ENCODE data around the gene DPH1.
"Not testable (repeated sequence)": the region's sequence is repeated elsewhere in the genome, so short reads cannot be mapped to it uniquely, and the experiment has no call there.

The DPH1 gene

DNA sequence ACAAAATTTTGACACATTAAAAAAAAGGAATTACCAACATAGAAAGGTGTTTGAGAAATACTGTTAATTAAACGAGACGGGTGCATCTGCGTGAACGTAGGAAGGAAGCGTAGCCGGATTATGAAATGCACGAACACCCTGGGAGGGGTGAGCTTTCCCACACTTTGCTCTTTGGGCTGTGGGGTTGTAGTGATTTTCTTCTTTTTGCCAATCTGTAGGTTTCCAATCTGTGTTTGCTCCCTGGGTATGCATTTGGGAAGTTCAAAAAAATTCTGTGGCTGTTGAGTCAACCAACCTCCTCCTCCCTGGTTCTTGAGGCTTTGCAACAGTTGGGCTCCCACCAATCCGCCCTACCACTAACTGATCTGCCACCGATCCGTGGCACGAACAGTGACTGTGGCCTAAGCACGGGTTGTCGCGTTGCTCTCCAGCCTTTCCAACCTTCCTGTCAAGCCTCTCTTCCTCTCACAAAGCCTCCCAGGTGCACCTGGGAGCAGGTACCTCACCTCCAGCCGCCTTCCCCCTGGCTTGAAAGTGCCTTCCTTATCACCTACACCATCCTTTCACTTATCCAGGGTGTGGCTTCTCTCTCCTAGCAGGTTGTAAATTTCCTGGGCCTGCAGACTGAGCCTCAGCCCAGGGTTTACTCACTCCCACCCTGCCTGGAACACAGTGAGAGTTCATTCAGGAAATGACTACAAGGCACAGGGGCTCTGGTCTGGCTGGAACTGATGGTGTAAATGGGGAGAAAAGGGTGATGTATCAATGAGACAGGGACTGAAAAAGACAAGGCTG is 21.4 kb upstream of the DPH1 start:
- no peak for DNase-seq (ENCODE audit: low spot score)

DNA sequence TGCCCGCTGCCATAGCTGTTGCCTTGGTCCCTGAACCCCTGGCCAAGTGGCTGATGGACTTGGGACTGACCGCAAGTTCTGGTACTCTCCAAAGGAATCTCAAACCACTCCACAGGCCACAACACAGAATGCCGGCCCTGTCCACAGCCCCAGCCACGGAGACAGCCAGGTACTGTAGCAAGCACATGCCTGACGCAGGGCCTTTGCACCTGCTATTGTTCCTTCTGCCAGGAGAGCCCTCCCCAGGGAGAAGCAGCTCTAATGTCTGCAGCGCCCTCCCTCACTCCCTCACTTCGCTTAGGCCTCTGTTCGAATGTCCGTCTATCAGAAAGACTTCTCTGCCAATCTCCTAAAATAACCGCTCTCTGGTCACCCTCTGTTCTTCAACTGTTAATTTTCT is 20.2 kb upstream of the DPH1 start:
- no peak for DNase-seq (ENCODE audit: low spot score)

DNA sequence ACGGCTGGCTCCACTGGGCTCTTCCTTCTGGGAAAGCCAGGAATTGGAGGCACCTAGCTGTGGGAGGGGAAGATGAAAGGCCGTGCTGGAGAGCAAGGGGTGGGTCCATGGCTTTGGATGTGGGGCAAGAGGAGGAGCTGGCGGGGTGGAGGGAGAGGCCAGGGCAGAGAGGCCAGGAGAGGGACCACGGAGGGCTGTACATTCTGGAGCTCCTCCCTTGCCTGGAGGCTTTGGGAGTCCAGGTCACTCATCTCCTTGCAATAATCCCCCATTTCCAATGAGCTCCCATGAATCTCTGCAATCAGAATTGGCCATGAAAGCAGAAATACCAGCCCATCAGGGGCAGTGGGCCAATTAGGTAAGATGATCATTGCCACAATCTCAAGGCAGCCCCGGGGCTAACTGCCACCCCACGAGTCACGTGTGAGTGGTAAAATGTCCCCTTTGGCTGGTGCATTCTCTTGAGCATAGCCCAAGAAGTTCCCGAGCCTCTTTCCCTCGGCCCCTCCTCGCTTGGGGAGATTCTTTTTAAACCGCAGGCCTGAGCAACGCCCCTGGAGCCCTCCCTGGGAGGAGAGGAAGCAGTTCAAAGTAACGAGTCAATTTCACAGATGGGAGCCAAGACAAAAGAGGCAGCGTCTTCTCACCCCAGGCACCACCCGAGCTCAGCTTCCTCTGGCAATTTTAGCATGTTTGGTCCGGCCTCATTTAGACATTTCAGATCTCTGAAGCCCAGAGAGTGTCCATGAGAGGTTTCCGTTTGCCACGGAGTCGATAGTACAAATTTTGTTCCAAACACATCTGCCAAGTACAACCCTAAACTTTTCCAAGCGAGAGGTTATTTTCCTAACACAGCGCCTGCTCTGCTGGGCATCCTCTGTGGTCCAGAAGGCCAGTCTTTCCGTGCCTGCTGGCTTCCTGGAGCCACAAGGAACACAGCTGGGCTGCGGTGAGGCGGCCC is 18.3 kb upstream of the DPH1 start:
- DNase-seq (ENCODE audit: low spot score) = no peak

- no peak for DNase-seq (ENCODE audit: low spot score)
Observed at GRCh38 chr17:2012499-2012898, 17.5 kb upstream of the DPH1 start.

DNA sequence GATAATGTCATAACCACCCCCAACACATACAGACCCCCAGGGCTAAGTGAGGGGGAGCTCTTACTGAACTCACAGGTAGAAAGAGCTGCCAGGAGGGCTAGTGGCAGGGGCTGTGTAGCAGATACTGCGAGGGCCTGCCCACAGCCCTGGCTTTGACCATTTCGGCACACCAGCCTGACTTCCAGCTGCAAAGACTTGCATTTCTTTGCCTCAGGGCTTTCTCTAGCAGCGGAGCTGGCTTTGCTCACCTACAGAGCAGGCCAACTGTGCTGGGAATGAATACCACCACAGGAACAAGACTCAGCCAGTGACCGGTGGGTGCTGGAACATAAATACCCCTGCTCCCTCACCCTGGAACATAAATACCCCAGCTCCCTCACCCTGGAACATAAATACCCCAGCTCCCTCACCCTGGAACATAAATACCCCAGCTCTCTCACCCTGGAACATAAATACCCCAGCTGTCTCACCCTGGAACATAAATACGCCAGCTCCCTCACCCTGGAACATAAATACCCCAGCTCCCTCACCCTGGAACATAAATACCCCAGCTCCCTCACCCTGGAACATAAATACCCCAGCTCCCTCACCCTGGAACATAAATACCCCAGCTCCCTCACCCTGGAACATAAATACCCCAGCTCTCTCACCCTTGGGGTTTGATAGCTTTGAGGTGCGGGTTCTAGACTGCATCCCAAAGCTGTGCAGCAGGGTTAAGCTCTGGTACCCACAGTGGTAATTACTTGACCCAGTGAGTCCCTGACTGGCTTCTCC is 16.5 kb upstream of the DPH1 start:
- DNase-seq (ENCODE audit: low spot score) = not testable (repeated sequence)

- DNase-seq (ENCODE audit: low spot score) = no peak
Observed at GRCh38 chr17:2013994-2014317, 16.0 kb upstream of the DPH1 start.

GRCh38 chr17:2015314-2015713 is 14.6 kb upstream of the DPH1 start:
- DNase-seq (ENCODE audit: low spot score) = no peak

DNA sequence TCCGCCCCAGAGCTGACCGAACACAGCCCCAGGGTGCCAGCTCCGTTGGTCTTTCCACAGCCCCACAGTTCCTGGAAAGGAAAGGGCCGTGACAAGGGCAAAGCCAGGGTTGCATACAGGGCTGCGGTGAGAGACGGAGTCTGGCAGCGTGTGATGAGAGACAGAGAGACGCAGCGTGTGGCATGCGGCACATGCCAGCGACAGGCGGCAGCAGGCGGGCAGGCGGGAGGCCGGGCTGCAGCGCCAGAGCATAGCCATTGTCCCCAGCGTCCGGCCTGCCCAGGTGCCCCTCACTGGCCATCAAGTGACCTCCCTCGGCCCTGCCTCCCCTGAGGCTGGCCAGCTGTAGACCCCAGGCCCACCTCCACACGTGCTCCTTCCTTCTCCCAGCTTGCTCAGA is 13.5 kb upstream of the DPH1 start:
- no peak for DNase-seq (ENCODE audit: low spot score)

DNA sequence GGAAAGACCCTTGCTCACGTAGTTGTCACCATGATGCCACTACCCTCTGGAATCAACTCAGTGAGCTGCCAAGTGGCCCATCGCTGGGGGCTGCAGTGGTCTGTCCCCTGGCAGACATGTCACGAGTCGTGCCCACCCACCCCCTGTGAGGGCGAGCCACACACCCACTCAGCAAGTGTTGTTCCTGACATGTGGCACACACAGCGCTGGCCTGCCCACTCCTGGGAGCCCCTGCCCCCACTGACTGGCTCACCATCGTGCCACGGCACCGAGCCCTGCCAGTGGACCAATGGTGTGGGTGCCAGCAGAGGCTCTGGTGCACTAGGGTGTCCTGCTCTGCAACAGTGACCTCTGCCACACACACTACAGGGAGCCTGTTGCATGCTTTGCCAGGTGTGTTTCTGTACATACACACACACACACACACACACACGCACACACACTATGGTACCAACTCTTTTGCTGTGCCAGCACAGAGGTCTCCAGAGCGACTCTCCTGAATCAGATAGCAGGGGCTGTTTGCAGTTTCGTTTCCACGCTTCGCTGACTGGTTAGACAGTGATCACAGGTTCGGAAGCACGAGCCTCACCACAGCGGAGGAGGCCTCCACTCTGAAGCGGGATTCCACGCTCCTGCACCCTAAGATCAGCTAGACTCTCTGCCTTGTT is 12.5 kb upstream of the DPH1 start:
- no peak for DNase-seq (ENCODE audit: low spot score)

DNA sequence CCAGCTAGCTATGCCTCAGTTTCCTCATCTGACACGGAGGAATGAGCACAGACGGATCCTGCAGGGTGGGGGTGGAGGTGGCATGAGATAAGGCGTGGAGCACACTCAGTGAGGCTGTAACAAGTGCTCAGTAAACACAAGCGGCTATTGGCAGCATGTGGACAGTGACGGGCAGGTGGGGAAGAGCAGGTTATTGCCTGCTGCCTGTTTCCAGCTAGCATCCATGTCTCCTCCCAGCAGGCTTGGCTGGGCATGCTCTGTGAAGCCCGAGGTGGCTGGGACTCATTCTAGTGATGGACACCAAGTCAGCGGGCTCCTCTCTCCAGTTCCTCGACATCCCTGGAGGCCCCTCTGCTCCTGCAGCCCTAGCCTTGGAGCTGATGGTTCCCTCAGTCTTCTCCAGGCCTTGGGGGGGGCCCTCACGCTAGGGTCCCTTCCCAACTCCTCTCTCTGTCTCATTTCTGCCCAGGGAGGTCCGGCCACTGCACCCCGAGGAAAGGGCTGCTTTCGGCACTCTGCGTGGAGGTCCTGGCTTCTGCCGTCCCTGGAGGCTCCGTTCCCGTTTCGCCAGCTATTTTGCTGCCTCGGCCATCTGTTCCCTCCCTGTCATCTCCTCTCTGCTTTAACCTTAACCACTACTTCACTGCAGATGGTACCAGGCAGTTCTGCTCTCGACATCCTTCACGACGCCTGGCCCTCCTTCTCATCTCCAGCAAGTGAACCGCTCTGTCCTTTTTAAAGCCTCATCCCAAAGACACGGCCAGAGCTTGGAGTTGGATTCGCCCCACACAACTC is 11.0 kb upstream of the DPH1 start:
- DNase-seq (ENCODE audit: low spot score) = peak; percentile 77

- no peak for DNase-seq (ENCODE audit: low spot score)
Observed at GRCh38 chr17:2019723-2020122, 10.2 kb upstream of the DPH1 start.

DNA sequence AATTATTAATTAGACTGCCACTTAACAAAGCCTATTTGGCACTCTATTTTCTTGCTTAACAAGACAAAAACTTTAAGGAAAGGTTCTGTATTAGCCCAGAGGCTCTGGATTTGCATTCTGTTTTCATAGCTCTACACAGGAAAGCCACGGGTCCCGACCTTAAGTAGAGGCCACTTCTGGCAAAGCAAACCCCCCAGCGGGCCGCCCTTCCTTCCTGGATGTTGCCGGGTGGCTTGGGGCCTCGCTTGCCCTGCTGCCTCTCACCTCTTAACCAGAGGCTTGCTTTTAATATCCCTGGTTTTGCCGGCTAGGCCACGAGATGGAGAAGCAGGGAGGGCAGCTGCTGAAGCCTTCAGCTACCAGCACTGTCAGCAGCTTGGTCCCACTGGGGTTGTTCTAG is 9.2 kb upstream of the DPH1 start:
- DNase-seq (ENCODE audit: low spot score) = no peak

GRCh38 chr17:2022647-2023240 is 7.2 kb upstream of the DPH1 start:
- no peak for DNase-seq (ENCODE audit: low spot score)

DNA sequence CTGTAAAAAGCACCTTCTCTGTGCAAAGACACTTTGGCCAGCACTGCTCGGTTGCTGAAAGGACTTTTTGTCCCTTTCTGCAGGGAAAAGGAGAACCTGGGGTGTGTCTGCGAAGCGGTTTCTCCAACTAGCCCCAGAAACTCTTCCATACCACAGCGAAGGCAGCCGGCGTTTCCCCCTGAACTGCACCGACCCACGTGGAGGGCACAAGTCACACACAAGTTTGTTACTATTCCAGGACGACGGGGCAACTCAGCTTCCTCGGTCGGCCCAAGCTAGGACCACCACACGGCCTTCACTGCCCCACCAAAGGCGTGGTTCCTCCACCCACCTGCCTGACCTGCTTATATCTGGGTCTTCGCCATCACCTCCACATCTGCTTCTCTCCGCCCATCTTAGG is 6.7 kb upstream of the DPH1 start:
- no peak for DNase-seq (ENCODE audit: low spot score)

DNA sequence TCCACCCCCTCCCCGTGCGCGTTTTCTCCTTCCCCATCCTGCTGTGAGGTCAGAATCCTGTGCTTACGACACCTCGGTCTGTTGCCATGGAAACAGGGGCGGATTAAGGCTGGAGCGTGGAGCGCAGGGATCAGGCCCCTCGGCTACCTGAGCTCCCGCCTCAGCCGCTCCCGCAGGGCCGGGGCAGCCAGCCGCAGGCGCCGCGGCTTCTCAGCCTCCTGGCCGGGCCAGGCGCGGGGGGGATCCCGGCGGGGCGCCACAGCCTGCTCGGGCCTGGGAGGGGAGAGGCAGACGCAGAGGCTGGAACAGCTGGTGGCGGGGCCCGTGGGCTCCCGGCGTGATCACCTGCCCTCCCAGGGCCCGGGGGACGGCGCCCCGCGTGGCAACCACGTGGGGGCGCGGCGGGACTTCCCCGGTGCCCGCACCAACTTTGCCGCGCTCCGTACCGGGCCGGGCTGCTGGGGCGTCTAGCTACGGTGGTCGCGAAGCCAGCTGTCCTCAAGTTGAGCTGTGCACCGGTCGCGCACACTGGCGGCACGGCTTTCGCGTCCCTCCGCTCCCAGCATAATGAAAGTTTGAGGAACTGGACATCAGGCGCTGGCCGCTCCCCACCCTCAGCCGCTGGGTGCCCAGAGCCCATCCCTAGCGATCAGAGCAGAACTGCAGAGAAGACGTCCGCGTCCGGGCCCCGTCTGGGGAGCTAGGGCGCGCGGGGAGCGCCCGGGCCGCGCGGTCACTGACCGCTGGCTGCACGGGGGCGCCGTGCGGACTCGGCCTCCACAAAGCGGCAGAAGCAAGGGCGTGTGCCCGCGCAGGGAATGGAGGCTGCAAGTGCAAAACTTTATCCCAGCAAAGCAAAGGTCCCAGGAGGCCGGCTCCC is 6.0 kb upstream of the DPH1 start:
- DNase-seq (ENCODE audit: low spot score) = peak; percentile 83

DNA sequence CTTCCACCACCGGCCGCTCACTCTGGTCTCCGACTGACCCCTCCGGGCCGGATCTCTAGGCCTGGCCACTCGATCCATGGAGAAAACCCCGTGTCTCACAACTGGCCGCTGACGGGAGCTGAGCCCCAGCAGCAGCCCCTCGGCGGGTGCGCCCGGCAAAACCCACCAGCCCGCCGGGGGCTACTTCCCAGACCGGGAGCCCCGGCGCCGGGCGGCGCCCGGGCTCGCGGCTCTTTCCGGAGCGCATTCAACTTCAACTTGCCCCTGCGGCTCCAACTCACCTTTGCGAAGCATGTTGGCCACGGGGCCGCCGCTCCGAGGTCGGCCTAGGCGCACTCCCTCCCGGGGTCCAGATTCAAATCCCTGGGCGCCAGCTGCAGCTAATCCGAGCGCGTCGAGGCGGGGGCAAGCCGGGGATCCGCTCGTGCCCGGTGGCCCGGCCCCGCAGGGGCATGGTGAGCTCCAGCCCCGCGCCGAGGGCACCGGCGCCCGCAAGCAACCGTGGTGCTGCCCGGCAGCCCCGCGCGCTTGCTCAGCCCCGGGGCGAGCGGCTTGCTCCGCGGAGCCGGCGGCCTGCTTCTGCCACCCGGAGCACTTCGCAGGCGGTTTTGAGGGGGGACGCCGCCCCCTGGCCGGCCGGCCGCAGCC is 5.3 kb upstream of the DPH1 start:
- no peak for DNase-seq (ENCODE audit: low spot score)

DNA sequence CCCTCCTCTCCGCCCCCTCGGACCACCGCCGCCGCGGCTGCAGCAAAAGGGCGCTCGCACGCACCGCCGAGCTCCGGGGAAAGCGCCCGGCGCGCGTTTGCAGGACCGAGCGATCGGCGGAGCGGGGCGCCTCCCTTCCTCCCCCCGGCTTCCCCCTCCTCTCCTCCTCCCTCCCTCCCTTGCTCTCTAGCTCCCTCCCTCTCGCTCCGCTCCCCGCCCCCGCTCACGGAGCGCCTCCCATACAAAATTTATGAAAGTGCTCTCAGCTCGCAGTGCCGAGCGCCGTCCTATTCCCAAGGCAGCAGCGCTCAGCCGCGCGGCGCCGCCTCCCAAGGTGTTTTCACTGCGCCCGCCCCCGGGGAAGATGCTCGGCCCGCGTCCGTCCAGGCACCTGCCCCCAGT is 4.7 kb upstream of the DPH1 start, which contains the start of gene RTN4RL1:
RTN4RL1 (minus strand) TSS at position 115 of the 402 bp plus-strand sequence. CDS start 469 bp downstream, outside the sequence.
- DNase-seq (ENCODE audit: low spot score) = peak; percentile 91

DNA sequence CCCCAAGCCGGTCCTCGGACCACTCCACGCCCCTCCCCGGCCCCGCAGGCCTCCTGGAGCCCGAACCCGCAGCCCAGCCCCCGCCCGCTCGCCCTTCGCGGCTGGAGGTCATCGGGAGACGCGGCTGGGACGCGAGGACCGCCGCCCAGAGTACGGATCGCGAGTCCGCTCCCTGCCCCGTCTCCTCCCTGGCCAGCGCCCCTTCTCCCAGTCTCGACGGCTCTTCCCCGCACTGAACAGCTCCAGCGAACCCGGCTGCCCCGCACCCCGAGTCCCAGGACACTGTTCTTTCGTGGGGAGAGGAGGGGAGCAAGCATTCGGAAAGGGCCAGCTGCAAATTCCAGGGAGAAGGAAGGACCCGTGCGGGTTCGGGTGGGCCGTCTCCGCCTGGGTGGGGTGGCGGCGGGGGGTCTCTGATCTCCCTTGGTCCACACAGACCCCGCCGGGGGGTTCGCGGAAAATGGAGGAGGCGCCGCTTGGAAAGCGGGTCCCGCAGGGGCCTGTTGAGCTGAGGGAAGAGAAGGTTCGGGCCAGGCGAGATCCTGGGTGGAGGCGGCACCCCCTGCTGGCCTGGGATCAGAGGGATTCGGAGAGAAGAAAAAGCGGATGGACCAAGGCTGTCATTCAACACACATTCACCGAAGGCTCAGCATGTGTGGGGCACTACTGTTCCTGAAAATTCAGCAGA is 4.2 kb upstream of the DPH1 start:
- DNase-seq (ENCODE audit: low spot score) = peak; percentile 76

All from cerebellar cortex (tissue), 1 donor.